OCI-LY7 (cell line): ENCODE results near the gene PPP4R2. TPM values are rescaled to one million over a fixed set of nuclear protein-coding genes. Genes with fewer than 3 reads are reported as not detected.

Experiments
- BruUV-seq: library from RNA; stranded (reverse); fragments of 400-500 nt; replicated peaks from 2 replicates; lab custom pipeline; 2021; lab: Mats Ljungman, UMichigan
- CTCF ChIA-PET: fragments of 300-600 bp; sonication (Branson Sonifier 250); formaldehyde crosslinking; loops from one replicate; lab custom pipeline; 2022; ENCODE audit warnings: antibody characterized with exemption; ENCODE audit not compliant: unreplicated experiment; lab: Charles Lee
- POLR2A ChIA-PET: fragments of 300-600 bp; sonication (Branson Sonifier 250); formaldehyde crosslinking; loops from one replicate; lab custom pipeline; 2022; ENCODE audit warnings: antibody characterized with exemption; lab: Charles Lee
- DNase-seq: peaks from one replicate; pipeline ENCODE4 v3.0.0-alpha.2; 2015; ENCODE audit warnings: low spot score
- H2AFZ ChIP-seq: fragments of 200-600 bp; sonication (generic), shearing (Covaris generic); 2 replicates; pipeline ENCODE4 v1.6.1; 2014; ENCODE audit warnings: mild to moderate bottlenecking, antibody characterized with exemption, low read length, moderate library complexity
- H3K27ac ChIP-seq: fragments of 200-600 bp; sonication (generic); 2 replicates; pipeline ENCODE4 v1.5.1; 2014; ENCODE audit warnings: mixed run types, low read depth, mild to moderate bottlenecking, moderate library complexity, low read length, inconsistent platforms; ENCODE audit not compliant: poor library complexity, severe bottlenecking
- H3K36me3 ChIP-seq: fragments of 200-600 bp; sonication (generic); 2 replicates; pipeline ENCODE4 v1.6.1; 2014; ENCODE audit warnings: mild to moderate bottlenecking, antibody characterized with exemption, low read length, moderate library complexity, mixed read lengths; ENCODE audit not compliant: insufficient read depth
- H3K4me1 ChIP-seq: fragments of 200-600 bp; sonication (generic); 2 replicates; pipeline ENCODE4 v1.5.1; 2014; ENCODE audit warnings: mild to moderate bottlenecking, low read length; ENCODE audit not compliant: insufficient read depth, poor library complexity, severe bottlenecking
- H3K4me2 ChIP-seq: fragments of 200-600 bp; sonication (generic); 2 replicates; pipeline ENCODE4 v1.6.1; 2014; ENCODE audit warnings: mild to moderate bottlenecking, low read length
- H3K4me3 ChIP-seq: fragments of 200-600 bp; sonication (generic); 2 replicates; pipeline ENCODE4 v1.5.1; 2014; ENCODE audit warnings: mild to moderate bottlenecking, low read depth, low read length; ENCODE audit not compliant: poor library complexity, severe bottlenecking
- H3K79me2 ChIP-seq: fragments of 200-600 bp; sonication (generic); 2 replicates; pipeline ENCODE4 v1.6.1; 2016; ENCODE audit warnings: low read depth, mild to moderate bottlenecking, low read length, moderate library complexity, mixed read lengths; ENCODE audit not compliant: insufficient read depth
- H3K9me2 ChIP-seq: fragments of 200-600 bp; sonication (generic); 2 replicates; pipeline ENCODE4 v1.6.1; 2016; ENCODE audit warnings: mild to moderate bottlenecking, low read length, mixed read lengths; ENCODE audit not compliant: insufficient read depth
- H3K9me3 ChIP-seq: fragments of 200-600 bp; sonication (generic); 2 replicates; pipeline ENCODE4 v1.6.1; 2014; ENCODE audit warnings: mild to moderate bottlenecking, mixed run types, low read length, mixed read lengths
- H4K20me1 ChIP-seq: fragments of 200-600 bp; sonication (generic); 2 replicates; pipeline ENCODE4 v1.6.1; 2014; ENCODE audit warnings: mild to moderate bottlenecking, antibody characterized with exemption, low read length, moderate library complexity, mixed read lengths; ENCODE audit not compliant: insufficient read depth
- EZH2phosphoT487 ChIP-seq: fragments of 200-600 bp; sonication (generic); IDR thresholded peaks from 2 replicates; pipeline ENCODE4 v1.6.1; 2018; ENCODE audit warnings: low read depth, borderline replicate concordance, mild to moderate bottlenecking, mixed run types, antibody characterized with exemption, low read length, moderate library complexity, mixed read lengths
- intact Hi-C: fragments of 100-400 bp; cut with micrococcal nuclease; formaldehyde crosslinking; loops from one replicate; pipeline ENCODE4 v1.10.0; 2022; ENCODE audit not compliant: unreplicated experiment
- total RNA-seq, 2 experiments: library from RNA; depleted of rRNA in 1 of 2; stranded (reverse); fragments of >200 nt in 1 of 2; shearing (Covaris generic) in 1 of 2; gene quantifications; 2 replicates each; pipeline ENCODE4 v1.2.3, GENCODE V29; 2014 to 2022
- TF ChIP-seq, protein P1 (sequence below): fragments of 200-600 bp; sonication (generic); conservative IDR thresholded peaks from 2 replicates; pipeline ENCODE4 v1.5.1; 2014; ENCODE audit warnings: mild to moderate bottlenecking, antibody characterized with exemption, low read length, moderate library complexity, mixed read lengths

The PPP4R2 gene
- total RNA-seq, 2 experiments from 2014 or later, result 52.0 to 99.5 TPM

- Histone ChIP-seq H3K4me3 (no peak overlapping the region), H3K4me1 (peaks cover 3% of the 10 kb centered on the region), H3K27ac (no peak overlapping the region), H3K9me2 (no peaks in the 10 kb centered on the region), H4K20me1 (no peaks in the 10 kb centered on the region), H3K9me3 (no peaks in the 10 kb centered on the region), H2AFZ (no peak overlapping the region), H3K36me3 (no peaks in the 10 kb centered on the region), H3K4me2 (no peak overlapping the region), H3K79me2 (no peaks in the 10 kb centered on the region)
- no TSS peak for BruUV-seq
- intact Hi-C loops, result no loop called here
- ChIA-PET CTCF (no interaction called here), POLR2A (interaction anchor here (0.6 kb wide), 1 partner anchor 467 kb away, joined by 4 read pairs; no protein-coding TSS in a partner anchor)
- no peak for DNase-seq
- TF ChIP-seq, protein P1, sequence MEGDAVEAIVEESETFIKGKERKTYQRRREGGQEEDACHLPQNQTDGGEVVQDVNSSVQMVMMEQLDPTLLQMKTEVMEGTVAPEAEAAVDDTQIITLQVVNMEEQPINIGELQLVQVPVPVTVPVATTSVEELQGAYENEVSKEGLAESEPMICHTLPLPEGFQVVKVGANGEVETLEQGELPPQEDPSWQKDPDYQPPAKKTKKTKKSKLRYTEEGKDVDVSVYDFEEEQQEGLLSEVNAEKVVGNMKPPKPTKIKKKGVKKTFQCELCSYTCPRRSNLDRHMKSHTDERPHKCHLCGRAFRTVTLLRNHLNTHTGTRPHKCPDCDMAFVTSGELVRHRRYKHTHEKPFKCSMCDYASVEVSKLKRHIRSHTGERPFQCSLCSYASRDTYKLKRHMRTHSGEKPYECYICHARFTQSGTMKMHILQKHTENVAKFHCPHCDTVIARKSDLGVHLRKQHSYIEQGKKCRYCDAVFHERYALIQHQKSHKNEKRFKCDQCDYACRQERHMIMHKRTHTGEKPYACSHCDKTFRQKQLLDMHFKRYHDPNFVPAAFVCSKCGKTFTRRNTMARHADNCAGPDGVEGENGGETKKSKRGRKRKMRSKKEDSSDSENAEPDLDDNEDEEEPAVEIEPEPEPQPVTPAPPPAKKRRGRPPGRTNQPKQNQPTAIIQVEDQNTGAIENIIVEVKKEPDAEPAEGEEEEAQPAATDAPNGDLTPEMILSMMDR, result no peak
- no peak for TF ChIP-seq EZH2phosphoT487
These were observed 34.9 kb upstream of the PPP4R2 start for GRCh38 chr3:72961752-72962151.

- no peak overlapping the region for H2AFZ ChIP-seq
- TF ChIP-seq, protein P1, result no peak
- no peak for TF ChIP-seq EZH2phosphoT487
- POLR2A ChIA-PET, result no interaction called here
These were observed 34.3 kb upstream of the PPP4R2 start for GRCh38 chr3:72962317-72962716.

DNA sequence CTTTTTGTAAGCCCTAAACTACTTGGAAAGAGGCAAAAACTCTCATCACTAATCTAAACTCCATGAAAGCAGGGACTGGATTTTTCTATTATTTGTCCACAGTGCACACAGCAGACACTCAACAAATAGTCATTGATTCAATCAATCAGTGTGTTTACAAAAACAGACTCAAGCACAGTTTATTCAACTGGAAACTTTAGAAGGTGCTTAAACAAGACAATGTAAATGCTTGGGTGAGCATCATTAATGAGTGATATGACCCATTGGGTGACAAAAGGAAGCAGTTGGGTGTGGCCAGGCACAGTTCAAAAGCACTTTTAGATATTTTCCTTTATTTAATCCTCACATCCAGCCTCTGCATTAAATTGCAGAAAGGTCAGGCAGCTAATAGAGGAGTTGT lies 32.0 kb upstream of the PPP4R2 start:
- CTCF ChIA-PET, result no interaction called here

More at GRCh38 chr3:72962317-72962716, 34.3 kb upstream of the PPP4R2 start:
- intact Hi-C loops, result no loop called here
- Histone ChIP-seq H3K9me2 (no peaks in the 10 kb centered on the region), H3K79me2 (no peaks in the 10 kb centered on the region), H3K4me2 (no peak overlapping the region), H3K27ac (no peak overlapping the region), H3K9me3 (no peaks in the 10 kb centered on the region), H3K4me1 (peaks cover 3% of the 10 kb centered on the region), H3K4me3 (no peak overlapping the region), H3K36me3 (no peaks in the 10 kb centered on the region), H4K20me1 (no peaks in the 10 kb centered on the region)
- no TSS peak for BruUV-seq
- CTCF ChIA-PET, result interaction anchor here (1.6 kb wide), 1 partner anchor 9 kb away, joined by 3 read pairs; no protein-coding TSS in a partner anchor
- no peak for DNase-seq

More for the DNA sequence above, 32.0 kb upstream of the PPP4R2 start:
- peaks cover 3% of the 10 kb centered on the region for H3K4me1 ChIP-seq
- no peak overlapping the region for H3K27ac ChIP-seq
- TF ChIP-seq, protein P1, result no peak
- no peak for TF ChIP-seq EZH2phosphoT487
- H3K4me3 ChIP-seq, result no peak overlapping the region
- H4K20me1 ChIP-seq, result no peaks in the 10 kb centered on the region
- no peaks in the 10 kb centered on the region for H3K36me3 ChIP-seq
- intact Hi-C loops, result no loop called here
- DNase-seq, result no peak
- H3K4me2 ChIP-seq, result no peak overlapping the region
- no peaks in the 10 kb centered on the region for H3K9me2 ChIP-seq
- no peaks in the 10 kb centered on the region for H3K79me2 ChIP-seq
- POLR2A ChIA-PET, result no interaction called here
- no peak overlapping the region for H2AFZ ChIP-seq
- no peaks in the 10 kb centered on the region for H3K9me3 ChIP-seq
- BruUV-seq, result no TSS peak
